NCI-H2081 treated with DMSO at 0.1 percent for 48 hours (cell line): ENCODE results near the gene NEU4.

Experiments
- DNase-seq: peaks from one replicate; lab custom pipeline; 2025; lab: John Stamatoyannopoulos, UW

The NEU4 gene

GRCh38 chr2:241834527-241835210 is 25.7 kb downstream of the NEU4 start:
- DNase-seq, result no peak

- DNase-seq, result no peak
These were observed 26.6 kb downstream of the NEU4 start for GRCh38 chr2:241835611-241836010.

DNA sequence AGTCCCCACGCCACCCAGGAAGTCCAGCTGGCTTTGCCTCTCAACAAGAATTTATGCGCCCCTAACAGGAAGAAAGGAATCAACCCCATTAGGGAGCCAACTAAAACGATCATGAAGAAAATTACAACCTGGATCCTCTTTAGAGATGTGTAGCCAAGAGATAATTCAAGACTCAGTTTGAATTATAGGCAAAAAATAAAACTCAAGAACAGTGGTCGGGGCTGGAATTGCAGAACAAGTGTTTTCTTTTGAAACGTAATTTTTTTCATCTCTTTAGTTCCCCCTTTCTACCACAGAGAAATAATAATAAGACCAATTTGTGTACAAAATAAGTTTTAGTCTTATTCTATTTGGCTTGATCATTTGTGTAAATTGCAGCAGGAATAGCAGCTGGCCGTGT is 27.3 kb downstream of the NEU4 start:
- DNase-seq, result no peak

- no peak for DNase-seq
These were observed 28.4 kb downstream of the NEU4 start for GRCh38 chr2:241837197-241837965.

DNA sequence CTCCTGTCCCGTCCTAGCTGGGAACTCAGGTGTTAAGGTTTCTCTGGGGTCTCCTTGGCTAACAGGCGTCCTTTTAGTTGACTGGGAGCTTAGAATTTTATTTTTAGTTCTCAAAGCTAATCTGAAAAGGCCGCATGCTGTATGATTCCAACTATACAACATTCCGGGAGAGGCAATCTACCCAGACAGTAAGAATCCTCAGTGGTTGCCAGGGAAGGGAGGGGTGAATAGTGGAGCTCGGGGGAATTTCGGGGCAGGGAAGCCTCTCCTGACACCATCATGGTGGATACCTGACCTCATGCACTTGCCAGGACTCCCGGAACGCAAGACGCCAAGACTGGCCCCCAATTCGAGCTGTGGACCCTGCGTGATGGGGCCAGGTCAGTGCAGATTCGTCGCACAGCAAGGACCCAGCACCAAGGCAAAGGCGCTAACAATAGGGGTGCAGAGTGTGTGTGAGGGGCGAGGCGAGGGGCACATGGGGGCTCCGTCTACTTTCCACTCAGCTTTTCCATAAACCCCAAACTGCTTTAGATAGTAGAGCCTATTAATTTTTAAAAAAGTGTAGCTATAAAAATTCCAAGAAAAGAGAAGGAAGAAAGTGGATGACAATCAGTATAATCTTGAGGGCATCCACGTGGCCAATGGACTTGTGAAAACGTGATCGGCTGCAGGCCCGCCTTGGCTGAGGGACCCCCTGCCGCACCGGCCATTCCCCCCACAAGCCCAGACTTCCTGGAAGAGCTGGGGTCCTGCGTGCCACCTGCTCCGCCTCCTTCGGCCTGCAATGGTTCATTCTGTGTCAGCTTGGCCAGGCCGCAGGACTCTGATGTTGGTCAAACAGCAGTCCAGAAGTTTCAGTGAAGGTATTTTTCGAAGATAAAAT is 32.4 kb downstream of the NEU4 start:
- DNase-seq, result no peak

GRCh38 chr2:241842067-241842415 is 33.0 kb downstream of the NEU4 start:
- DNase-seq, result no peak

DNA sequence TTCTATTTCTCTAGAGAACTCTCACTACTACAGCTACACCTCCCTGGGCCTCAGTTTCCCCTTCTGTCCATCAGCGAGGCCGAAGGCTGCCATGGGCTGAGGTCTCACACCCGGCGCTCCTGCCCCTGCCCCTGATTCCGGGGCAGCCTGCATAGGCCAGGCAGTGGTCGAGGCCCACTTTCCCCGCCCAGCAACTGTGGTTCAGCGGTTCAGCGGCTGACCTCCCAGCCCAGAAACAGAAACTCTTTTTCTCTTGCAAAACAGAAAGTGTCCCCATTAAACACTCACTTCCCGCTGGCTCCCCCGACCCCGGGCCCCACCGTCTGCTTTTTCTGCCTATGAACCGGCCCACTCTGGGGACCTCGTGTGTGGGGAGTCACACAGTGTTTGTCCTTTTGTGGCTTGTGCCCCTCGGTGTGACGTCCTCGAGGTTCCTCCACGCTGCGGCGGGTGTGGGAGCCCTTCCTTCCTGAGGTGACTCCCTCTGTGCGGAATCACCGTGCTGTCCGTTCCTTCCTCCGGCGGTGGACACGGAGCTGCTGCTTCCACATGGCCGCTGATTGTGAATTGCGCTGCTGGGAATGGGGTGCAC is 33.7 kb downstream of the NEU4 start:
- no peak for DNase-seq

DNA sequence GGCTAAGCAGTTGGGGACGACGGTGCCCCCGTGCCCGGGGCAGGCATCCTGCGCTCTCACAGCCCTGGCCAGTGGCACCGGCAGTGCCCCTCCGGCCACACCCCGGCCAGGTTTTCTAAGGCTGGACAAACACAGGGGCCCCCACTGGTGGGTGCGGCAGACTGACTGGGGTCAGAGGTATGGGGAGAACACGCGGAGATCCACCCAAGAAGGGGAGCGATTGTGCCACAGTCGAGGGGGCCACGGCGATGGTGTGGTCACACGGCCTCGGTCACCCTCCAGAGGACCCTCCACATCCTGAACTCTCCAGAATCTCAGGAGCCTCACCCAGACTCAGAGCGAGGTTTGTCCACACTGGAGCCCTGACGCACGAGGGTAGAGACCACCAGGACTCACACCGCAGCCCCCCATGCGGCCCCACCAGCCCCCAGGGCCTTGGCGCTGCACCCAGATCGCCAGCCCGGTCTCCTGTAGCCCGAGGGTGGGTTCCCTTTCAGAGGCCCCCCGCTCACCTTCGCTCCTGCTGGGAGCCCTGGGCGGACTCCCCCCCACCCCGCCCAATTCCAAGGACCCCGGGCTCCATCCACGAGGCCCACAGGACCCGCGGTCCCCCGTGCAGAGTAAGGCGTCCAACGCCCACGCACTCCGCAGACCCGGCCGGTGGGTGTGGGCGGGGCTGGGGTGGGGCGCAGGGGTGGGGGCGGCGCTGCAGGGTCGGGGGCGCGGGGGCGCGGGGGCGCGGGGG is 34.5 kb downstream of the NEU4 start:
- DNase-seq, result no peak

DNA sequence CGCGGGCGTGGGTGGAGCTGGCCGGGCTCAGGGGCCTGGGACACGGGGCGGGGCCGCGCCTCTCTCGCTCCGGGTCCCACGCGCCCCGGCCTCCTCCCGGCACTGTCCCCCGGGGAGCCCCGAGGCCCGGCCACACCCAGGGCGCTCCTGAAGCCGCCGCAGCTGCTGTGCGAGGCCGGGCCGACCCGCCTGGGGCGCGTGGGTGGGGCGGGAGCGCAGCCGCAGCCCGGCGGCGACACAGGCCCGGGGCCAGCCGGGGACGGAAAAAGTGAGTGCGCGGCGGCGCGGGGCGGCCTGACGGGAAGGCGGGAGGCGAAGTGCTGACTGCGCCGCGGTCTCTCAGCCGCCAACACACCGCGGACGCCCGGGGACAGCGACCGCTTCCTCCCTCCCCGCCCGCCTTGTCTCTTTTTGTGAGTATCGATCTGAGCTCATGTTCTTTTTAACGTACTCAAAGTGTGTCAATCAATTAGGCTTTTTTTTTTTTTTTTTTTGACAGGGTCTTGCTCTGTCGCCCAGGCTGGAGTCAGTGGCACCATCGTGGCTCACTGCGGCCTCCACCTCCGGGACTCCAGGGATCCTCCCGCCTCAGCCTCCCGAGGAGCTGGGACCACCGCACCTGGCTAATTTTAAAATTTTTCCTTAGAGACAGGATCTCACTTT is 35.2 kb downstream of the NEU4 start:
- DNase-seq, result no peak

GRCh38 chr2:241844831-241845578 is 36.0 kb downstream of the NEU4 start:
- no peak for DNase-seq

- DNase-seq, result no peak
These were observed 37.4 kb downstream of the NEU4 start for GRCh38 chr2:241846406-241846805.

GRCh38 chr2:241848761-241849615 is 40.0 kb downstream of the NEU4 start:
- no peak for DNase-seq

DNA sequence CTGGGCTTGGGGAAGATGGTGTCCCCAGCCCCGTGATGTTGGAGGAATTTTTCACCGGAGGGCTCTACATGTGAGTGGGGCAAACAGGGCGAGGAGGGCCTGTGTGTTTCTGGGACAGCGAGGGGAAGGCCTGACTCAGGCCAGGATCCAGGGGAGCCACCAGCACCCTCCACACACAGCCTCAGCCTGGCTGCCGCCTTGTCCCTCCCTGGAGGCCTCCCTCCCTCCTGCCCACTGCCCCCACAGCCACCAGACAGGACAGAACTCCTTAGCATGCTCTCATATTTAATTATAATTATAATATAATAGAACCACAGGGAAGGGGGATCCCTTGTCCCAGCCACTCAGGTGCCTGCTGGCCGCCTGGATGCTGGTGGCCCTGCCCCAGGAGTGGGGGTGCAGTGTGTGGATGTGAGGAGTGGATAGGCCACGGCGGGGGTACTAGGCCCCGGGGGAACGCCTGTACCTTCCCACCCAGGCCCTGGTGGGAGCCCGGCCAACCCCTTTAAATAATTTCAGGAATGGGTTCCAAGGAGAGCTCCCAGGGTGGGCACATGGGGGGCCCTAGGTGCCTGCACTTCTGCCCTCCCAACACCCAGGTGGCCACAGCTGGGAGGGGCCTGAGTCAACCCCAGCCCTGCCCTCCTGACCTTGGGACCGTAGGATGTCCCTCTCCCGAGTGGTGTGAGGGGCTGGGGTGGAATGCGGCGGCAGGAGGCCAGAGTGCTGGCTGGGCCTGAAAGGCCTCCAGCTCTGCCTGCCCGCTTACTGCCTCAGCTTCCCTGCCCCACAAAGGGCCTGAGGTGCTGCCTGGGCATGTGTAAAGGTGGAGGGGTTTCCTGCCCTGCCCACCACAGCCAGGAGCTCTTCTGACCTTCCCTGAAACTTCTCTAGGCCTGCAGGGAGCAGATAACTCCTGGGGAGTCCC is 40.9 kb downstream of the NEU4 start:
- no peak for DNase-seq

GRCh38 chr2:241850544-241851324 is 41.7 kb downstream of the NEU4 start:
- DNase-seq, result no peak

- no peak for DNase-seq
These were observed 42.5 kb downstream of the NEU4 start for GRCh38 chr2:241851325-241852115.

GRCh38 chr2:241852116-241852980 is 43.4 kb downstream of the NEU4 start:
- no peak for DNase-seq
